ENCODE results near the gene UVSSA. TPM values are rescaled to one million over a fixed set of nuclear protein-coding genes. Genes with fewer than 3 reads are reported as not detected.

Gene UVSSA
- total RNA-seq, 2 experiments from 2014 or later, result 18.6 to 20.2 TPM

DNA sequence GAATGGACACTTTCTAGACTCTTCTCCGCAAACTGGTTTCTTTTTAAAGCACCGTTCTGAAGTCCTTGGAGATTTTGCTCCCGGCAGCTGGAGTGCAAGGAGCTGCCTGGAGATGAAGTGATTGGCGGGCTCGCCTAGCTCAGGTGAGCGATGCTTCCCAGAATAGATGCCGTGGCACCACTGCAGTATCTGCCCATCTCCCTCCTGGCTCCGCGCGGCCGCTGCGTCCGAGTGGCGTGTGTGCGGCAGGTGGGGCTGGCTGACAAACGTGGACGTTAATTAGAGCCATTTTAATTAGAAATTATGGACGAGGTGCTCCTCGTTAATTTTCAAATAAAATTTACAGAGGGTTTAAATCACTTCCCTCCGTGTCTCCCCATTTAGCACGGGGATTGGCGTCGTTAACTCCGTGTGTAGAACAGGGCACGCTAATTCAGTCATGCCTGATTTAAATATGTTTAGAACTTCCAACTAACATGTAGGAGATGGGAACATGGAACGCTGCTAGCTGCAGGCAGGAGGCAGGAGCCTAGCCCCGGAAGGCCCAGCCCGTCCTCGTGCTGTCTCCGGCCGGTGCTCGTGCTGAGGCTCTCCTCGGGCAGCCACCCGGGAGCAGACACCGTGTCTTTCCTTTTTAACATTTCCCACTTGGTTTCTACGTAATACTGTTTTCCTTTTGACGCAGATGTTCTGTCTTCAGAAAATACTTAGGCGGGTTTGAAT is 11.6 kb downstream of the UVSSA start:
- H3K4me3 Mint-ChIP-seq, result no peak overlapping the region
- H3K27me3 Mint-ChIP-seq, result no peaks in the 10 kb centered on the region
- DNase-seq (no peak), ATAC-seq (no peak)
- H3K27ac Mint-ChIP-seq, result no peak overlapping the region
- H3K9me3 Mint-ChIP-seq, result no peaks in the 10 kb centered on the region
- no peaks in the 10 kb centered on the region for H3K4me1 Mint-ChIP-seq (ENCODE audit: low read depth)
- no peaks in the 10 kb centered on the region for H3K36me3 Mint-ChIP-seq (ENCODE audit: low read depth)
- intact Hi-C loops (cut with micrococcal nuclease), result loop anchor here (10.0 kb wide), 1 partner anchor 224 kb away; no protein-coding TSS in a partner anchor
- TF ChIP-seq, protein P1, sequence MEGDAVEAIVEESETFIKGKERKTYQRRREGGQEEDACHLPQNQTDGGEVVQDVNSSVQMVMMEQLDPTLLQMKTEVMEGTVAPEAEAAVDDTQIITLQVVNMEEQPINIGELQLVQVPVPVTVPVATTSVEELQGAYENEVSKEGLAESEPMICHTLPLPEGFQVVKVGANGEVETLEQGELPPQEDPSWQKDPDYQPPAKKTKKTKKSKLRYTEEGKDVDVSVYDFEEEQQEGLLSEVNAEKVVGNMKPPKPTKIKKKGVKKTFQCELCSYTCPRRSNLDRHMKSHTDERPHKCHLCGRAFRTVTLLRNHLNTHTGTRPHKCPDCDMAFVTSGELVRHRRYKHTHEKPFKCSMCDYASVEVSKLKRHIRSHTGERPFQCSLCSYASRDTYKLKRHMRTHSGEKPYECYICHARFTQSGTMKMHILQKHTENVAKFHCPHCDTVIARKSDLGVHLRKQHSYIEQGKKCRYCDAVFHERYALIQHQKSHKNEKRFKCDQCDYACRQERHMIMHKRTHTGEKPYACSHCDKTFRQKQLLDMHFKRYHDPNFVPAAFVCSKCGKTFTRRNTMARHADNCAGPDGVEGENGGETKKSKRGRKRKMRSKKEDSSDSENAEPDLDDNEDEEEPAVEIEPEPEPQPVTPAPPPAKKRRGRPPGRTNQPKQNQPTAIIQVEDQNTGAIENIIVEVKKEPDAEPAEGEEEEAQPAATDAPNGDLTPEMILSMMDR (IDR thresholded peaks at IDR 0.05), result no peak
- CTCF ChIA-PET, result interaction anchor here (1.0 kb wide), 1 partner anchor 228 kb away, joined by 4 read pairs; no protein-coding TSS in a partner anchor
- POLR2A ChIA-PET, result no interaction called here

DNA sequence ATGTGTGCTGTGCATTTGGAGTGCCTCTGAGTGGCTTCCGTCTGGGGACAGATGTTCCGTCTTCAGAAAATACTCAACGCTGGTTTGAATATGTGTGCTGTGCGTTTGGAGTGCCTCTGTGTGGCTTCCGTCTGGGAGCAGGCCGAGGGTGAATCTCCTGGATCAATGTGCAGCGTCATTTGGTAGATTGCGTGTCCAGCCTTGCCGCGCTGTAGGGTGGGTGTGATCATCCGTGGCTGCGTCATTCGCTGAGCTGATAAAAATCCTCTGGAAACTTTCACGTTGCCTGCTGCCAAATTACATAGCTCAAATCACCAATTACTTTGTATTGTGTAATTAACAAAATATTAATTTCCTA is 12.1 kb downstream of the UVSSA start:
- ChIA-PET CTCF (no interaction called here), POLR2A (no interaction called here)
- DNase-seq (no peak), ATAC-seq (no peak)
- H3K9me3 Mint-ChIP-seq, result no peaks in the 10 kb centered on the region
- H3K4me1 Mint-ChIP-seq (ENCODE audit: low read depth), result no peaks in the 10 kb centered on the region
- no peak overlapping the region for H3K27ac Mint-ChIP-seq
- intact Hi-C loops (cut with micrococcal nuclease), result loop anchor here (10.0 kb wide), 1 partner anchor 224 kb away; no protein-coding TSS in a partner anchor
- H3K4me3 Mint-ChIP-seq, result no peak overlapping the region
- TF ChIP-seq, protein P1 (IDR thresholded peaks at IDR 0.05), result no peak
- H3K27me3 Mint-ChIP-seq, result no peaks in the 10 kb centered on the region
- H3K36me3 Mint-ChIP-seq (ENCODE audit: low read depth), result no peaks in the 10 kb centered on the region

DNA sequence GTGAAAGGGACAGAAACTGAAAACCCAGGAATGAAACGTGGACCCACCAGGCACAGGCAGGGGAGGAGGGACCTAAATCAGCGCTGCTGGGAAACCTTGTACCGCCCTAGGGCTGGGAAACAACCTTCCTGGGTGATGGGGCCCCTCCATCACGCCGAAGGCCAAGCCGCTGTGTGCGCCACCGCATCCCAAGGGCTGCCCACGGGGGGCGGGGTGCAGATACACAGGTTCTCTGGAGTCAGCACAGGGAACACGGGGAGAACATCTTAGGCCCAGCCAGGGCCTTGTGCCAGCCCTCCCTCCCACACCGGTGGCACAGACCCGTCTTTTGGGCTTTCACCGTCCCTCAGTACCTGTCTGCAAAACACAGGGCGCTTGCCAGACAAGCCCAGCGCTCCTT is 13.0 kb downstream of the UVSSA start:
- H3K36me3 Mint-ChIP-seq (ENCODE audit: low read depth), result no peaks in the 10 kb centered on the region
- CTCF ChIA-PET, result interaction anchor here (1.1 kb wide), 1 partner anchor 189 kb away, joined by 3 read pairs; no protein-coding TSS in a partner anchor
- intact Hi-C loops (cut with micrococcal nuclease), result loop anchor here (10.0 kb wide), 1 partner anchor 225 kb away; no protein-coding TSS in a partner anchor
- H3K4me3 Mint-ChIP-seq, result no peak overlapping the region
- H3K27me3 Mint-ChIP-seq, result no peaks in the 10 kb centered on the region
- ATAC-seq (no peak), DNase-seq (no peak)
- POLR2A ChIA-PET, result no interaction called here
- H3K9me3 Mint-ChIP-seq, result no peaks in the 10 kb centered on the region
- no peaks in the 10 kb centered on the region for H3K4me1 Mint-ChIP-seq (ENCODE audit: low read depth)
- TF ChIP-seq, protein P1 (IDR thresholded peaks at IDR 0.05), result no peak
- H3K27ac Mint-ChIP-seq, result no peak overlapping the region

DNA sequence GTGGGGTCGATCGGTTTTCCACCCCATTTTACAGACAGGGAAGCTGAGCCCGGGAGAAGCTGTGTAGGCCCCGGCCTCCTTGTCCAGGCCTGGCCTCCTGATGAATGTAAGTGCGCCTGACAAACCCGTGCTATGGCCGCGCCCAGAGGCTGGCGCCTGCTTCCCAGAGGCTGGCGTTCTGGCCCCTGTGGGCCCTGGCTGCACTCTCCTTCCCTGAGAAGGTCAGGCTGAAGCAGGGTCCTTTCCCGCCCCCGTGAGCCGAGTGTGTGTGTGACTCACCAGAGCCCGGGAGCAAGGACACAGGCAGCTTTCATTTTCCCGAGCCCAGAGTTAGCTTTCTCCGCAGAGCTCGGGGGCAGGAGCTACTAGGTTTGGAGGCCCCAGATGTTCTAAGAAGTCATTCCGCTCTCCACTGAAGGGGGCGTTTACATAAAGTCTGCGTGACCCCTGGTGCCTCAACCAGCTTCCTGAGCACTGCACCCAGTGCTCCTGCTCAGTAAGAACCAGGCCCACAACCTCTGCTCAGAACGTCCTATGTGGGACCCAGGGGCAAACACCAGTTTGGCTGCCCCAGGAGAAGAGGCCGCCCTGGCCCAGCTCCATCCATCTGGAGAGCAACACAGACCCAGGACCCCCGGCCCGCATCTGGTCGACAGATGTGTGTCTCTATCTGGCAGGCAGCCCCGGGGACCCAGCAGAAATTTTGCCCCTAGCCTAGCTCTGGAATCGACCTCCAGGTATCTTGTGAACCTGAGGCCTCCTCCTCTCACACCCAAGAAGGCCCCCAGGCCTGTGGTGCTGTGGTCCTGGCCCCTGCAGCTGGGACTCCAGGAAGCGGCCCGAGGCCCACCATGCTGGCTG is 13.6 kb downstream of the UVSSA start:
- no peaks in the 10 kb centered on the region for H3K36me3 Mint-ChIP-seq (ENCODE audit: low read depth)
- no peaks in the 10 kb centered on the region for H3K9me3 Mint-ChIP-seq
- DNase-seq, result no peak
- intact Hi-C loops (cut with micrococcal nuclease), result no loop called here
- TF ChIP-seq, protein P1 (IDR thresholded peaks at IDR 0.05), result no peak
- H3K27ac Mint-ChIP-seq, result no peak overlapping the region
- POLR2A ChIA-PET, result no interaction called here
- H3K4me1 Mint-ChIP-seq (ENCODE audit: low read depth), result no peaks in the 10 kb centered on the region
- CTCF ChIA-PET, result interaction anchor here (1.1 kb wide), 1 partner anchor 189 kb away, joined by 3 read pairs; no protein-coding TSS in a partner anchor
- ATAC-seq, result no peak
- no peaks in the 10 kb centered on the region for H3K27me3 Mint-ChIP-seq
- no peak overlapping the region for H3K4me3 Mint-ChIP-seq

DNA sequence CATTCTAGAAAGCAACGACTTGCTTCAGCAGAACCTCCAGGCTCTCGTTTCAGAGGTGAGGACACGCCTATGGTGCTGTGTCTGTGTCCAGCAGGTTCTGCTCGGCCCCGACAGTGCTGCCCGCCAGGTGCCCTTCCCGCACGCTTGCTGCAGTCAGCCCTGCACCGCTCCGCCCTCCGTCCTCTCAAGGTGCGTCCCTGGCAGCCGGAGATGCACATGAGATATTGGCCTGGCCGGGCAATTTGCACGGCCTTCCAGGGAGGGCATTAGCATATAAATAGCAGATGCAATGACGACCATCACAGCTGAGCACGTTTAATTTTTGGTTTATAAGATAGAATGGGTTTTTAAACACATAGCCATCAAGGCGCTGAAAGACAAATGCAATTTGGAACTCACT is 14.4 kb downstream of the UVSSA start:
- ChIA-PET POLR2A (no interaction called here), CTCF (no interaction called here)
- Mint-ChIP-seq H3K27ac (no peak overlapping the region), H3K27me3 (no peaks in the 10 kb centered on the region), H3K4me3 (no peak overlapping the region), H3K9me3 (no peaks in the 10 kb centered on the region), H3K36me3 (ENCODE audit: low read depth) (no peaks in the 10 kb centered on the region), H3K4me1 (ENCODE audit: low read depth) (no peaks in the 10 kb centered on the region)
- DNase-seq, result no peak
- TF ChIP-seq, protein P1 (IDR thresholded peaks at IDR 0.05), result no peak
- intact Hi-C loops (cut with micrococcal nuclease), result no loop called here
- ATAC-seq, result no peak

All from activated CD8-positive, alpha-beta T cell treated with anti-CD3 and anti-CD28 coated beads for 36 hours (primary cell).